GM10248 (cell line): Measurements from ENCODE around the gene APOA5.
"Not testable (repeated sequence)": the region's sequence is repeated elsewhere in the genome, so short reads cannot be mapped to it uniquely, and the experiment has no call there.

Source experiments
- CTCF ChIA-PET: fragments of 300-600 bp; sonication (Branson Sonifier 250); formaldehyde crosslinking; extraction: SDS; loops from one replicate; lab custom pipeline; 2021; ENCODE audit warnings: antibody characterized with exemption; lab: Yijun Ruan, JAX
- POLR2A ChIA-PET: fragments of 350-650 bp; sonication (Branson Sonifier 250); formaldehyde crosslinking; extraction: SDS; loops from one replicate; lab custom pipeline; 2020; ENCODE audit warnings: antibody characterized with exemption; lab: Yijun Ruan, JAX
- DNase-seq: peaks from one replicate; pipeline ENCODE4 v3.0.0; 2012; ENCODE audit errors: extremely low spot score
- TF ChIP-seq, protein P1 (sequence below): IDR thresholded peaks from 2 replicates; pipeline ENCODE4 v1.5.1; 2012; ENCODE audit warnings: mild to moderate bottlenecking, low read depth; ENCODE audit errors: extremely low read depth, missing control alignments, control extremely low read depth

The APOA5 gene

DNA sequence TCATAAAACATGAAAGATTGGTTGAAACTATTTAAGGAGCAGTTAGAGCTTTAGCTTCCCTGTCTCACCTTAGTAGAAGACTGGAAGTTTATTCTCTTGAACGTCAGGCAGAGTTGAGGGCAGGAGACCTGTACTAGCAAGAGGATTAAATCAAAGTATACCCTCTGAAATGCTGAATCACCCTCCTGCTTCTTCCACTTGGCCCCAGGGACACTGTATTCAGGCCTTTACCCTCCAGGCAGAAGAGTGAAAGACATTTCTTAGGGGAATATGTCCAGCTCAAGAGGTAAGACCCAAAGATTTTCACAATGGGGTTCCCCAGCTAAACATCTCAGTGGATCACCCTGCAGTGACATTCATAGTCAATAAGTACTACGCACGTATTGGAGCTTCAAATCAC, 19.5 kb upstream of the APOA5 start:
- DNase-seq = no peak
- ChIA-PET CTCF (interaction anchor here (1.3 to 2.2 kb wide), 4 partner anchors 15 to 294 kb away, joined by 5 to 8 read pairs (median 6); partner anchors contain the start of gene APOA5), POLR2A (no interaction called here)
- TF ChIP-seq, protein P1, sequence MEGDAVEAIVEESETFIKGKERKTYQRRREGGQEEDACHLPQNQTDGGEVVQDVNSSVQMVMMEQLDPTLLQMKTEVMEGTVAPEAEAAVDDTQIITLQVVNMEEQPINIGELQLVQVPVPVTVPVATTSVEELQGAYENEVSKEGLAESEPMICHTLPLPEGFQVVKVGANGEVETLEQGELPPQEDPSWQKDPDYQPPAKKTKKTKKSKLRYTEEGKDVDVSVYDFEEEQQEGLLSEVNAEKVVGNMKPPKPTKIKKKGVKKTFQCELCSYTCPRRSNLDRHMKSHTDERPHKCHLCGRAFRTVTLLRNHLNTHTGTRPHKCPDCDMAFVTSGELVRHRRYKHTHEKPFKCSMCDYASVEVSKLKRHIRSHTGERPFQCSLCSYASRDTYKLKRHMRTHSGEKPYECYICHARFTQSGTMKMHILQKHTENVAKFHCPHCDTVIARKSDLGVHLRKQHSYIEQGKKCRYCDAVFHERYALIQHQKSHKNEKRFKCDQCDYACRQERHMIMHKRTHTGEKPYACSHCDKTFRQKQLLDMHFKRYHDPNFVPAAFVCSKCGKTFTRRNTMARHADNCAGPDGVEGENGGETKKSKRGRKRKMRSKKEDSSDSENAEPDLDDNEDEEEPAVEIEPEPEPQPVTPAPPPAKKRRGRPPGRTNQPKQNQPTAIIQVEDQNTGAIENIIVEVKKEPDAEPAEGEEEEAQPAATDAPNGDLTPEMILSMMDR = no peak

DNA sequence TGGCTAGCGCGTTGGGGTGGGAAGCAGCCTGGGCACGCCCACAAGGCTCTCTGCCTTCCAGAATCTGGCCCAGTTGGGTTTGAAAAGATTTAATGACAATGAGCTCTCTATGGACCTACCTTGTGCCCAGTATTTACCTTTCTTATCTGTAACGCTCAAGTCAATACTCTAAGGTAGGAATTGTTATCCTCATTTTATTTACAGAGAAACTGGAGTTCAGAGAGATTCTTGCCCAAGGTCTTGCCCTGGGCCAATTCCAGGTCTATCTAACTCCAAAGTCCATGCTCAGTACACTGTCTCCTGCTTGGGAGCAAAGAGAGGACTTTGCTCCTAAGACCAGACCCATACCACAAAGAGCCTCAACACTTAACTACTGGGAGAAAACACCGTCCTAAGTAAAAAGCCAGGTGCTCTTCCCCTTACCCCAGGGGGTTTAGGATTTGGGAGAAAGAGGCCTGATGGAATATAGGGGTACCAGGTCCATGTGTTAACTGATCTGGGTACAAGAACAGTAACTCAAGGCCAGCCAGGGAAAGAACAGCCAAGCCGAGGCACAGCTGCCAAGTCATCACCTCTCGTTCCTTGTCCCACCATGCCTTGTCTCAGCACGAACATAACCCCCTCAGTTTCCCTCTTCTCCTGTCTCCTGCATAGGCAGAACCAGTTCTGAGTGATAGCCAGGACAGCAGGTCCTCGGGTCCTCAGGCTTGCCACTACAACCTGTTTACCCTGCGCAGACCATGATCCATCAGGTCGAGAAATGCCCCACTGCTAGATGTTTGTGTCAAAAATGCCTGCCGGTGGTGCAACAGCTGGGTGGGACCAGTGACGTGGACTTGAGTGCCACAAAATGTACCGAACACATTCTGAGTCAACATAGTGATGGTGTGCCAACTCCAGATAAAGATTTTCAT, 16.8 kb upstream of the APOA5 start:
- TF ChIP-seq, protein P1 = no peak
- ChIA-PET POLR2A (no interaction called here), CTCF (no interaction called here)
- no peak for DNase-seq

DNA sequence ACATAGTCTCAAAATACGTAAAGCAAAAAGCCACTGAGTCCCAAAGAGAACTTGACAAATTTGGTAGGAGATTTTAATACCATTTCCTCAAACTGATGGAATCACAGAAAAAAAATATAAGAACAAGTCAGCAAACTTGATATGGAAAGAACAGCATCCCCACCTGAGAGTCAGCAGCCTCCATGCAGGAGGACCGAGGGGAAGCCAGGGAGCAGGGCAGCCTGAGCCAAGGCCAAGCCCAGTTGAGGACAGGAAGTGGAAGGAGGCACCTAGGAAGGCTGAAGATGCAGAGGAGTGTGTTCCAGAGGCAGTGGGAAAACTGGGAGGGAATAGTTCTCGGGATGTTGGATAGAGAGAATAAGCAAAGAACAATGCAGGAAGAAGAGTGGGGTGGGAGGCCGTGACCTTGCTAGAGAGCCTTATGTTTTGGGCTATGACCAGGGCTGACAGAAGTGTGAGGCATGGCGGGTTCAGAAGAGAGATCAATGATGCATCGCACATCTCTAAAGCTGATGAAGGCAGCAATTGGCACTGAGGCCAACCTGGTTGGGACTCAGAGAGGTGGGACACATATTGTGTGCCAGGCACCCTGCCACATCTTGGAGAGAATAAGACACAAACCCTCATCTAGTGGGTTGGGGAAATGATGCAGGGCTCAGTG, 16.1 kb upstream of the APOA5 start:
- TF ChIP-seq, protein P1 = no peak
- ChIA-PET POLR2A (no interaction called here), CTCF (no interaction called here)
- no peak for DNase-seq

DNA sequence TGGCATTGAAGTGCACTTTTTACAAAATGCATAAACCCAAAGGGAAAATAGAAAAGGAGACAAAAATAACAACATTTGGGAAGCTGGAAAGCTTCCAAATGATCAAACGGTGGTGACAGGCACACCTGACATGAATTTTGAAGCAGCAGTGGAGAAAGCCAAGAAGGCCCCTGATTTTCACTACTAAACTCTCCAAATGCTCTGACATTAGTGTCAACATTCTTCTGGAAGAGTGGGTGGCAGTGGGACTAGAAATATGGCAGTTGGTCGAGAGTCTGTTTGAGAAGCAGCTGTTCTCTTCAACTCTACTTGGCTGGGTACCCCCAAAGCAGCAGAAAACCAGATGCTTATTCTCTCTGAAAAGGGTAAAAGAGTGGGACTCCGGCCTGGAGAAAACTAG, 12.3 kb upstream of the APOA5 start:
- TF ChIP-seq, protein P1 = no peak
- CTCF ChIA-PET = interaction anchor here (1.2 to 2.2 kb wide), 2 partner anchors 13 to 15 kb away, joined by 3 to 8 read pairs; partner anchors contain the start of gene APOA5
- POLR2A ChIA-PET = no interaction called here
- DNase-seq = no peak

DNA sequence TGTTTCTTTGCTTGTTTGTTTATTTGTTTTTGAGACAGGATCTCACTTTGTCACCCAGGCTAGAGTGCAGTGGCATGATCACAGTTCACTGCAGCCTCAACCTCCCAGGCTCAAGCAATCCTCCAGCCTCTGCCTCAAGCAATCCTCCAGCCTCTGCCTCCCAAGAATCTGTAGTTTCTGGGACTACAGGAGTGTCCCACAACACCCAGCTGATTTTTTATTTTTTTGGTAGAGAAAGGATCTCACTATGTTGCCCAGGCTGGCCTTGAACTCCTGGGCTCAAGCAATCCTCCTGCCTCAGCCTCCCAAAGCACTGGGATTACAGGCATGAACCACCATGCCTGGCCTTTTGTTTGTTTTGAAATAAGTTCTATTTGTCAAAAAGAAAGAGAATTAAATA, 10.0 kb upstream of the APOA5 start:
- POLR2A ChIA-PET, DNase-seq: not testable (repeated sequence)
- CTCF ChIA-PET = interaction anchor here (0.7 to 3.3 kb wide), 2 partner anchors 10 to 11 kb away, joined by 6 to 20 read pairs; partner anchors contain the start of gene APOA5

DNA sequence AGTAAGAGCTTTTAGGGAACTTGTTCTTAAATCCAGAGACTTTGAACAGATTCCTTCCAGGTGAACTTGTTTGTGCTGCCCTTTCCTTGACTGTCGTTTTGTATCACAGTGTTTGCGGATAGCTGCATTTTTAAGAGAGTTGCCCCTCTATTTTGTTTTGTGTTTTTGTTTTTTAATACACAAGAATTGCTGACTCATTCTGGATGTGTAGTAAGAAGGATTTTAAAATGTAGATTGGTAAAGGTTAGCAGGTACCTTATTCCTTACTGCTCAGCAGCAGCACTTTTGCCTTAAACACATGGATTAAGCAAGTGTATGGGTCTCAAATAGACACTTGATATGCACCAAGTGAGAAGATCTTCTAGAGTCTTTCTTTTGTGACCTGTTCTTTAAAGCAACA, 8.9 kb upstream of the APOA5 start:
- TF ChIP-seq, protein P1 = no peak
- CTCF ChIA-PET = interaction anchor here (1.1 to 3.3 kb wide), 3 partner anchors 10 to 305 kb away, joined by 3 to 20 read pairs (median 3); partner anchors contain the start of gene APOA5
- DNase-seq = no peak
- POLR2A ChIA-PET = no interaction called here
